Keratinocyte (primary cell): Measurements from ENCODE around the gene ZNF76. TPM values are rescaled to one million over a fixed set of nuclear protein-coding genes. Genes with fewer than 3 reads are reported as not detected.

Experiments
- DNase-seq: peaks from one replicate; pipeline ENCODE4 v3.0.0-alpha.2; 2011; ENCODE audit warnings: low read depth, missing footprints, low spot score
- FAIRE-seq: peaks from 2 replicates; lab custom pipeline; 2011; peaks lifted over from hg19 to GRCh38; lab: Jason Lieb, UNC
- H2AFZ ChIP-seq: 2 replicates; pipeline ENCODE4 v1.6.0; 2012; ENCODE audit warnings: low read length, control low read depth, inconsistent platforms; ENCODE audit not compliant: control insufficient read depth
- H3K27ac ChIP-seq: 2 replicates; pipeline ENCODE4 v1.5.1; 2011; ENCODE audit warnings: low read length; ENCODE audit not compliant: control insufficient read depth, insufficient read depth
- H3K27me3 ChIP-seq: 3 replicates; pipeline ENCODE4 v1.6.0; 2011; ENCODE audit warnings: low read length; ENCODE audit not compliant: control insufficient read depth, insufficient read depth; ENCODE audit errors: extremely low read depth
- H3K36me3 ChIP-seq, 2 experiments: 2 replicates in 1 of 2; 3 replicates in 1 of 2; pipeline ENCODE4 v1.5.1; 2011; ENCODE audit warnings: low read length in 2 of 2, mild to moderate bottlenecking in 1 of 2; ENCODE audit not compliant: control insufficient read depth in 2 of 2, insufficient read depth in 2 of 2; ENCODE audit errors: extremely low read depth in 1 of 2
- H3K4me1 ChIP-seq: 3 replicates; pipeline ENCODE4 v1.5.1; 2011; ENCODE audit warnings: low read length; ENCODE audit not compliant: control insufficient read depth, insufficient read depth; ENCODE audit errors: extremely low read depth
- H3K4me2 ChIP-seq: 3 replicates; pipeline ENCODE4 v1.6.0; 2011; ENCODE audit warnings: low read depth, low read length; ENCODE audit not compliant: control insufficient read depth, insufficient read depth; ENCODE audit errors: extremely low read depth
- H3K4me3 ChIP-seq, 3 experiments: fragments of 200-600 bp in 1 of 3; sonication (generic) in 1 of 3; 2 replicates in 2 of 3; 3 replicates in 1 of 3; pipeline ENCODE4 v1.5.1; 2011 to 2016; ENCODE audit warnings: low read length in 3 of 3, mild to moderate bottlenecking in 3 of 3, control low read depth in 2 of 3, inconsistent platforms in 1 of 3, low read depth in 1 of 3, mixed read lengths in 1 of 3, mixed run types in 1 of 3, moderate library complexity in 1 of 3; ENCODE audit not compliant: control insufficient read depth in 2 of 3, insufficient read depth in 2 of 3; ENCODE audit errors: extremely low read depth in 1 of 3
- H3K79me2 ChIP-seq: 2 replicates; pipeline ENCODE4 v1.6.0; 2012; ENCODE audit warnings: low read length; ENCODE audit not compliant: control insufficient read depth, insufficient read depth
- H3K9ac ChIP-seq: 3 replicates; pipeline ENCODE4 v1.6.0; 2011; ENCODE audit warnings: low read length; ENCODE audit not compliant: control insufficient read depth, insufficient read depth; ENCODE audit errors: extremely low read depth
- H3K9me1 ChIP-seq: 3 replicates; pipeline ENCODE4 v1.6.0; 2011; ENCODE audit warnings: low read length; ENCODE audit not compliant: control insufficient read depth, insufficient read depth; ENCODE audit errors: extremely low read depth
- H3K9me3 ChIP-seq: 2 replicates; pipeline ENCODE4 v1.5.1; 2012; ENCODE audit warnings: low read depth, low read length; ENCODE audit not compliant: control insufficient read depth
- H4K20me1 ChIP-seq: 3 replicates; pipeline ENCODE4 v1.6.0; 2011; ENCODE audit warnings: low read length; ENCODE audit not compliant: control insufficient read depth, insufficient read depth; ENCODE audit errors: extremely low read depth
- EZH2 ChIP-seq: IDR thresholded peaks from one replicate; pipeline ENCODE4 v1.6.1; 2012; ENCODE audit warnings: inconsistent platforms, mild to moderate bottlenecking, low read length, moderate library complexity
- dilution Hi-C: fragments of 300-500 bp; cut with MboI; formaldehyde crosslinking; loops from one replicate; pipeline ENCODE4 v1.7.0; 2020; ENCODE audit warnings: low sequenced_read_pairs; ENCODE audit not compliant: extremely low pct_ligation_motif_present
- polyA plus RNA-seq, 5 experiments: library from polyadenylated mRNA; depleted of rRNA in 3 of 5; stranded (reverse) in 3 of 5; stranded (forward) in 1 of 5; unstranded in 1 of 5; fragments of >200 nt; gene quantifications; 1 replicate in 1 of 5; 2 replicates in 3 of 5; 3 replicates in 1 of 5; pipeline versions ENCODE4 v1.2.1 to v1.2.3, GENCODE V29; 2011 to 2012; ENCODE audit warnings: missing spikeins in 2 of 5, low read depth in 1 of 5, low replicate concordance in 1 of 5
- TF ChIP-seq, protein P1 (sequence below), 3 experiments: IDR thresholded peaks in 1 of 3; conservative IDR thresholded peaks in 1 of 3; optimal IDR thresholded peaks in 1 of 3; 2 replicates in 2 of 3; 3 replicates in 1 of 3; pipeline versions ENCODE3 to v1.5.1; 2011; ENCODE audit warnings: low read length in 3 of 3, mild to moderate bottlenecking in 3 of 3, moderate library complexity in 2 of 3, control low read depth in 1 of 3, inconsistent platforms in 1 of 3; ENCODE audit not compliant: insufficient read depth in 2 of 3; ENCODE audit errors: extremely low read depth in 1 of 3

Gene ZNF76
- polyA plus RNA-seq, 1 donor (not counting 4 experiments of a cell fraction or from before 2014, with no cell fraction given) = 7.2 TPM

- TF ChIP-seq EZH2 = no peak
- TF ChIP-seq, protein P1, sequence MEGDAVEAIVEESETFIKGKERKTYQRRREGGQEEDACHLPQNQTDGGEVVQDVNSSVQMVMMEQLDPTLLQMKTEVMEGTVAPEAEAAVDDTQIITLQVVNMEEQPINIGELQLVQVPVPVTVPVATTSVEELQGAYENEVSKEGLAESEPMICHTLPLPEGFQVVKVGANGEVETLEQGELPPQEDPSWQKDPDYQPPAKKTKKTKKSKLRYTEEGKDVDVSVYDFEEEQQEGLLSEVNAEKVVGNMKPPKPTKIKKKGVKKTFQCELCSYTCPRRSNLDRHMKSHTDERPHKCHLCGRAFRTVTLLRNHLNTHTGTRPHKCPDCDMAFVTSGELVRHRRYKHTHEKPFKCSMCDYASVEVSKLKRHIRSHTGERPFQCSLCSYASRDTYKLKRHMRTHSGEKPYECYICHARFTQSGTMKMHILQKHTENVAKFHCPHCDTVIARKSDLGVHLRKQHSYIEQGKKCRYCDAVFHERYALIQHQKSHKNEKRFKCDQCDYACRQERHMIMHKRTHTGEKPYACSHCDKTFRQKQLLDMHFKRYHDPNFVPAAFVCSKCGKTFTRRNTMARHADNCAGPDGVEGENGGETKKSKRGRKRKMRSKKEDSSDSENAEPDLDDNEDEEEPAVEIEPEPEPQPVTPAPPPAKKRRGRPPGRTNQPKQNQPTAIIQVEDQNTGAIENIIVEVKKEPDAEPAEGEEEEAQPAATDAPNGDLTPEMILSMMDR (optimal IDR thresholded peaks at IDR 0.05 in 1 of 3, IDR thresholded peaks at IDR 0.05 in 1 of 3, conservative IDR thresholded peaks at IDR 0.05 in 1 of 3; ENCODE audit: extremely low read depth in 1 of 3, insufficient read depth in 2 of 3, low read length in 3 of 3) = no peak
- DNase-seq (no peak), FAIRE-seq (no peak)
- Histone ChIP-seq H3K79me2 (no peaks in the 10 kb centered on the region), H3K27ac (no peak overlapping the region), H4K20me1 (no peaks in the 10 kb centered on the region), H3K9ac (no peak overlapping the region), H3K4me2 (no peak overlapping the region), H3K36me3 (no peaks in the 10 kb centered on the region), H2AFZ (no peak overlapping the region), H3K4me3 (no peak overlapping the region), H3K27me3 (no peaks in the 10 kb centered on the region), H3K9me3 (no peaks in the 10 kb centered on the region), H3K4me1 (no peaks in the 10 kb centered on the region), H3K9me1 (no peaks in the 10 kb centered on the region)
- dilution Hi-C loops = no loop called here
Observed at GRCh38 chr6:35275744-35276260, 16.3 kb downstream of the ZNF76 start.

GRCh38 chr6:35278708-35279107 is 19.2 kb downstream of the ZNF76 start:
- Histone ChIP-seq H2AFZ (no peak overlapping the region), H3K9ac (no peak overlapping the region), H3K36me3 (peaks cover 0 to 7% of the 10 kb centered on the region in 2 experiments), H3K79me2 (no peaks in the 10 kb centered on the region), H3K9me1 (no peaks in the 10 kb centered on the region), H3K27me3 (no peaks in the 10 kb centered on the region), H3K4me3 (no peak overlapping the region), H3K27ac (no peak overlapping the region), H3K4me2 (no peak overlapping the region), H4K20me1 (no peaks in the 10 kb centered on the region), H3K4me1 (no peaks in the 10 kb centered on the region), H3K9me3 (no peaks in the 10 kb centered on the region)
- dilution Hi-C loops = no loop called here
- TF ChIP-seq, protein P1 (optimal IDR thresholded peaks at IDR 0.05 in 1 of 3, IDR thresholded peaks at IDR 0.05 in 1 of 3, conservative IDR thresholded peaks at IDR 0.05 in 1 of 3; ENCODE audit: extremely low read depth in 1 of 3, insufficient read depth in 2 of 3, low read length in 3 of 3) = no peak
- TF ChIP-seq EZH2 = no peak
- FAIRE-seq = no peak
- DNase-seq = no peak
